Left colon (tissue), 2 donors: Measurements from ENCODE around the gene C19orf81. TPM values are rescaled to one million over a fixed set of nuclear protein-coding genes. Genes with fewer than 3 reads are reported as not detected.

ENCODE experiments used
- ATAC-seq: fragments of 200-7000 bp; cut with Tn5 transposase; one replicate; pipeline ENCODE4 v1.9.1; 2020; ENCODE audit warnings: mild to moderate bottlenecking, moderate library complexity
- DNase-seq, 2 donors: peaks; one replicate each; pipeline ENCODE4 v3.0.0-alpha.2; 2020
- intact Hi-C, 2 donors: fragments of 100-400 bp; cut with DNase I in 1 of 2; cut with micrococcal nuclease in 1 of 2; formaldehyde crosslinking; loops; one replicate each; pipeline versions ENCODE4 v1.11.2 to v1.14.0; 2022; cut with DNase I, micrococcal nuclease
- total RNA-seq, 2 donors: library from RNA; stranded (reverse); fragmentation: NEBNext Ultra II Directional; extraction: Animal tissue kit (Norgen Biotek cat#: 25700); gene quantifications; one replicate each; pipeline ENCODE4 v1.2.1, GENCODE V29; 2021
- donor health status: DM: no; HTN: no; CAD: no.
- donor health status: DM: yes; HTN: yes; CAD: no.

The C19orf81 gene
- total RNA-seq, 2 donors from 2014 or later: not detected

- intact Hi-C loops: no loop called here
- DNase-seq: no peak
- no peak for ATAC-seq
Measured at GRCh38 chr19:50628146-50628545, 21.1 kb upstream of the C19orf81 start.

DNA sequence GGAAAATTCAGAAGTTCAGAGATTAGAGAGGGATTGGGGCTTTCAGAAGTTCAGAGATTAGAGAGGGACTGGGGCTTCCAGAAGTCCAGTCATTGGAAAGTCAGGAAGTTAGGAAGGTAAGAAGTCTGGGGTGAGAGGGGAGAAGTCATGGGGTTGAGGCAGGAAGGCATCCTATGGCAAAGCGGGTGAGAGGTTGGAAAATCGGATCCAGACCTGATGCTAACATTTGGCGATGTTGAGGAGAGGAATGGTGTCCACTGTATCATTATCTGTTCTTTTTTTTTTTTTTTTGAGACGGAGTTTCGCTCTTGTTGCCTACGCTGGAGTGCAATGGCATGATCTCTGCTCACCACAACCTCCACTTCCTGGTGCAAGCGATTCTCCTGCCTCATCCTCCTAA, 20.7 kb upstream of the C19orf81 start:
- no peak for ATAC-seq
- intact Hi-C loops: no loop called here
- no peak for DNase-seq

DNA sequence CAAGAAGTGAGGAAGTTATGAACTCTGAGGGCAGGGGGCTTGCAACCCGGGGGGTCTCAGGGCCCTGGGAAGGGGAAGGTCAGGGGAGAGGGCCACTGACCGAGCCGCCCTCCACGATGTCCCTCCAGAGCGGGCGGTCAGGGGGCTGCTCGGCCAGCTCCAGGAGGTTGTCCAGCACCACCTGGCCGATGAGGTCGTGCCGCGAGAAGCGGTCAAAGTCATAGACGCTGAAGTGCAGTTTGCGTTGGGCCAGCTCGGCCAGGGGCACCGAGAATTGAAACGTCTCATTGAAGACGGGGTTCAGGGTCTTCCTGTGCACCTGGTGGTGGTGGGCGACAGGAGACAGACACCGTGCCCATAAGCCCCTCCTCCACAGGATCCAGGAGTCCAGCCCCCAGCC, 20.1 kb upstream of the C19orf81 start:
- DNase-seq (no peak), ATAC-seq (no peak)
- intact Hi-C loops: no loop called here

- intact Hi-C loops: no loop called here
- DNase-seq (no peak), ATAC-seq (no peak)
Measured at GRCh38 chr19:50629801-50630200, 19.4 kb upstream of the C19orf81 start.

DNA sequence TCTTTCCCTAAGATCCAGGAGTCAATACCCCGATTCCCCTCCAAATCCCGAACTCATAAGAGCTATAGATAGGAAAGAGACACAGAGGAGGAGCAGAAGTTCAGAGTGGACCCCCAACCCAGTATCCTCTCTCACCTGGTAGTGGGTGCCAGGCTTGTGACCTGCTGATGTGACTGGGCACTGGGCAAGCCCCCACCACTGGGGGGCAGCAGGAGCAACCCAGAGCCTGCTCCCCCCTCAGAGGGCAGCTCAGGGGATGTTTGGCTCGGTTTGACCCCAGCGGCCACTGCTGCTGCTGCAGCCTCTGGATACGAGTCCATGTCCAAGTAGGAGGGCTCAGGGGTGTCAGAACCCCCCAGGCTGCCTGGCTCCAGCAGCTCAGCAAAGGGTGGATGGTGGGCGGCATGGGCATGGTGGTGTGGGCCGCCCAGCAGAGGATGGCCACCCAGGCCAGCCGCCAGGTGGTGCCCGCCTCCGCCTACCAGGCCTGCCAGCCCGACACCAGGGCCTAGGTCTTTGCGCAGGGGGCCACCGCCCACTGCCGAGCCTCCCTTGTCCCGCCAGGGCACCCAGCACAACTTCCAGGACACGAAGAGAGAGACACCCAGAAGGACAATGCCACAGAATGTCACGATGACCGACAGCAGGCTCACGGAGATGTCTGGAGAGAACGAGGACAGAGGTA, 17.0 kb upstream of the C19orf81 start:
- DNase-seq (no peak), ATAC-seq (no peak)
- intact Hi-C loops: no loop called here

GRCh38 chr19:50633359-50633758, 15.9 kb upstream of the C19orf81 start:
- ATAC-seq (no peak), DNase-seq (no peak)
- intact Hi-C loops: no loop called here

GRCh38 chr19:50633973-50634372, 15.3 kb upstream of the C19orf81 start:
- intact Hi-C loops: no loop called here
- no peak for ATAC-seq
- DNase-seq: no peak

GRCh38 chr19:50636317-50637085, 12.7 kb upstream of the C19orf81 start:
- DNase-seq (no peak), ATAC-seq (no peak)
- intact Hi-C loops: no loop called here

DNA sequence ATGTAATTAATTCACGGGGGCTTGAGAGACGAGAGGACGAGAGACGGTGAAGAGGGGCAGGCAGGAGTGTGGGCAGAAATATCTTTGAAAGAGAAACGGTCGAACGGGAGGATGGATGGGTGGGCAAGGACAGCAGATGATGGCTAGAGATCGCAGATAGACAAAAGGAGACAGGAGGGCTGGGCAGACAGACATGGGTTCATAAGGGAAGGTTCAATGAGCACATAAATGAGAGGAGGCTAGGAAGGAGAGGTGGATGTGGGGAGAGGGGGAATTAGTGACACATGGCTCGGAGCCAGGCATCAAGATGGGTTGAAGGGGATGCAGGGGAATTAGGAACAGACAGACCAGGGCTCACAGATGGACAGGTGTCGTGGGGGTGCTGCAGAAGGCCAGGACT, 10.6 kb upstream of the C19orf81 start:
- intact Hi-C loops: no loop called here
- ATAC-seq (no peak), DNase-seq (no peak)

GRCh38 chr19:50639121-50640112, 9.8 kb upstream of the C19orf81 start, which contains the start of gene SYT3:
TSS of gene SYT3 (minus strand) at chr19:50639881. CDS start at chr19:50637411, 2,470 bp downstream.
- ATAC-seq: peak; percentile 58
- intact Hi-C loops: no loop called here
- DNase-seq: peak in 1 of 2 donors; percentile 28

DNA sequence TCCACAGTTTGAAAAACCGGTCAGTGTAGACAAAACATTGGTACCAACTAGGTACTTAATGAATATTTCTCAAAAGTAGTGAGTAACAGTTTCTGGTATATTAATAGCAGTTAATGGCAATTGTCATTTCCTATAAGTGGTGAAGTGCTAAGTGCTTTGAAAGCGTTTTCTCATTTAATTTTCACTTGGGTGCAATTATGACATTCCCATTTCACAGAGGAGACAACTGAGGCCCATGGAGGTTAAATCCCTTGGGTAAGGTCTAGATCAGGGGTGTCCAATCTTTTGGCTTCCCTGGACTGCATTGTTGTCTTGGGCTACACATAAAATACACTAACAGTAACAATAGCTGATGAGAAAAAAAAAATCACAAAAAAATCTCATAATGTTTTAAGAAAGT, 8.9 kb upstream of the C19orf81 start:
- DNase-seq: no peak
- no peak for ATAC-seq
- intact Hi-C loops: no loop called here

DNA sequence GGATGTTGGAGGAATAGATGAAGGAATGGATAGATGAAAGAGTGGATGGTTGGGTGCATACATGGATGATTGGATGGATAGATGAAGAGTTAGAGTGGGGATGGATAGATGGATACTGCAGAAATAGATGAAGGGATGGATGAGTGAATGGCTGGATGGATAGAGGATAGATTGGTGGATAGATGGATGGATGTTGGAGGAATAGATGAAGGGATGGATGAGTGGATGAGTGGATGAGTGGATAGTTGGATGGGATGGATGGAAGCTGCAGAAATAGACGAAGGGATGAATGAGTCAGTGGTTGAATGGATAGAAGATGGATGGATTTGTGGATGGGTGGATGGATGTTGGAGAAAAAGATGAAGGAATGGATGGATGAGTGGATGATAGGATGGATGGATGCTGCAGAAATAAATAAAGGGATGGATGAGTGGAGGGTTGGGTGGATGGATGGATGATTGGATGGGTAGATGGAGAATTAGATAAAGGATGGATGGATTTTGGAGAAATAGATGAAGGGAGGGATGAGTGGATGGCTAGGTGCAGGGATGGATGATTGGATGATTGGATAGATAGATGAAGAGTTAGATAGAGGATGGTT, 4.8 kb upstream of the C19orf81 start:
- no peak for DNase-seq
- intact Hi-C loops: no loop called here
- ATAC-seq: no peak

GRCh38 chr19:50645107-50645506, 4.1 kb upstream of the C19orf81 start:
- DNase-seq: no peak
- intact Hi-C loops: no loop called here
- no peak for ATAC-seq

DNA sequence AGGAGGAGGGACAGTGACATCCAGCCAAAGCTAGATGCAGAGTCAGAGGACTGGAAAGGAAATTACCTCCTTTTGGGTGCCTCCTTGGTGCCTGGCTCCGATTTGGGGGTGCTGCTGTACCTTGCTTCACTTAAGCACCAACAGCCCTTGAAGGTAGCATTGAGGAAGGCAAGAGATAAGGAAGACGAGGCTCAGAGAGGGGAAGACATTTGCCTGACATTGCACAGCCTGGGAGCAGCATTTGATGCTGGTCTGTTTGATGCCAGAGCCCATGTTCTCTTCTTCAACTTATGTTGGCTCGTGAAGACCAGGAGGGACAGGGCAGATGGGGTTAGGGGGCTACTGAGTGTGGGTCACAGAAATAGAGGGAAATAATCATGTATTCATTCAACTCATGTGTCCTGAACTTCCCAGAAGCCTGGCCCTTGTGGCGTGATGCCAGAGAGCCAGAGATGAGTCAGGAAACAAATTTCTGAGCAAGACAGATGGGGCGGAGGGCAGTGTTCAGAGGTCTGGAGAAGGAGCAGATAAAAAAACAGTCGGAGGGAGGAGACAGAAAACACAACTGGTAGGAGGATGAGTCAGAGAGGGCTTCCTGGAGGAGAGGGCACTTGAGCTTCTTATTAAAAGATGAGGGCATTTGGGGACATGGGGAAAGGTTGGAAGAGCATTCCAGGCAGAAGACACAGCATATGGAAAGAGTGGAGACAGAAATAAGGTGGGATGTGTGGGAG, 3.0 kb upstream of the C19orf81 start:
- intact Hi-C loops: no loop called here
- no peak for DNase-seq
- no peak for ATAC-seq

DNA sequence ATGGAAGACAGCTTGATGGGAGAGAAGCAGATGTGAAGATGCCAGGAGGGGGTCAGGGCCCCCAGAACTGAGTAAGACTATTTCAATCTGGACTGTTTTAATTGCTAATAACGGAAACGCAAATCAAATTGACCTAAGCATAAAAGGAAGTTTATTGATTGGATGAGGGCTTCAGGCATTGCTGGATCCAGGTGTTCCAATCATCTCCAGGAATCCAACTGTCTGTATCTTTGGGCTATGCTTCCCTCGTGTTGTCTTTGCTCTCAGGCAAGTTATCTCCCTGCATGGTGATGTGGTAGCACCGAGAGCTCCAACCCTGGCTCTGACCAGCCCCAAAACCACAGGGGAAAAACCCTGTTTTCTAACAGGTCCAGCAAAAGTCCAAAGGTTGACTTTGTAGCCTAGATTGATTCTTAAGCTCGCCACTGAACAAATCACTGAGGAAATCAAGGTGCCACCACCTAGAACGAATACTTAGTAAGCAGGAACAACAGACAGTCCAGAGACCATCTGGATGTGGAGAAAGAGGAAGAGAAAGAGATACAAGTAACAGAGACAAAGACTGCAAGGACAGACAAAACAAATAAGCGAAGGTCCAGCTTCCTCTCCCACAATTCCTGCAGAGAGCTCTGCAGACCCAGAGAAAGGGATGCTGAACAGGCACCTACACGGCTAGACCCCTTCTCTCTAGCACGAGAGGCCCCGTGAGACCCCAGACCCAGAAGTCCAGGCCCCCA, 1.2 kb upstream of the C19orf81 start:
- ATAC-seq (no peak), DNase-seq (no peak)
- intact Hi-C loops: no loop called here

DNA sequence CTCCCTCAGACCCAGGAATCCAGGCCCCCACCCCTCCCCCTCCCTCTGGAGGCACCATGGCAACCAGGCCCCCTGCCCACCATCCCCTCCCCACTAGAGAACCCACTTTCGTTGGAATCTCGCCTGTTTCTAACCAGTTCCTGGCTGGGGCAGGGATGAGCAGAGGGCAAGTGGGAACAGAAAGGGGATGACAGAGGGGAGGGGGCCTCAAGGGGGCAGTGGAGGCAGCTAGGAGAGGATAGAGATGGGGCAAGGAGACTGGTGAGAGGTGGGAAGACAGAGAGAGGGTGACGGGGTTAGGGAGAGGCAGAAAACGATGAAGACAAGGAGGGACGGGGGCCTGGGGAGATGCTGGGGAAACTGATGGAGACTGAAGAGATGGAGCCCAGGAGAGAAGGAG, 586 bp upstream of the C19orf81 start:
- intact Hi-C loops: no loop called here
- ATAC-seq (no peak), DNase-seq (no peak)

DNA sequence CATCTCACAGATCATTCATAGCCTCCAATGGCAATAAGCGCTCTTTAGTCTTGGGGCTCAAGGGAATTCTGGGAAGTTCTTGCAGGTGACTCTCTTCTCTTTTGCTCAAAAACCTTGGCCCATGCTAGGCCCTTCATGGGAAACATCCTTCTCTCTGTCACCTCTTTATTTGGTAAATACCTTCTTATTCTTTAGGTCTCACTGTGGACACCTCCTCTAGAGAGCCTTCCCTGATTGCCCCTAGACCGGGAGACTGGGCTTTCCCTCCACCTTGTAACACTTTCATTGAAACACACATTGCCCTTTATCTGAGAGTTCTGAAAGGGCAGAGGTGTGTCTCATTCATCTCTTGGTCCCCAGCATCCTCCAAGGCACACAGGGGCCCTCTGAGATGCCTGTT, 1.9 kb downstream of the C19orf81 start:
- no peak for ATAC-seq
- intact Hi-C loops: no loop called here

DNA sequence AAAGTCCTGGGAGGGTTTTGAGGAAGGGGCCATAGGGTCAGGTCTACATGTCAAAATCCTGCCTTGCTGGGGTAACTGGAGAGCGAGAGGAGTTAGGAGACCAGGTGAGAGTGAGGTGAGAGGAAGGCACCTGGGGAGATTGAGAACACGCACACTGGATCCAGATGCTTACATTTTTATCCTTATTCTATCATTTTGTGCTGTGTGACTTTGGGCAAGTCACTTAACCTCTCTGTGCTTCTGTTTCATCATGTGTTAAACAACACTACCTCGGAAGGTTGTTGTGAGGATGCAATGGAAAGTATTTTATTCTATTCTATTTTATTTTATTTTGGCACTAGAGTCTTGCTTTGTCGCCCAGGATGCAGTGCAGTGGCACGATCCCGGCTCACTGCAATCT, 3.5 kb downstream of the C19orf81 start:
- DNase-seq (no peak), ATAC-seq (no peak)
- intact Hi-C loops: no loop called here

More for the DNA sequence above, 1.9 kb downstream of the C19orf81 start:
- no peak for DNase-seq
